GM10266 (cell line): ENCODE results near the gene CLSTN3.
A peak's percentile ranks its signal among the peaks of the same experiment; 100 is the strongest.
"Not testable (repeated sequence)": the region's sequence is repeated elsewhere in the genome, so short reads cannot be mapped to it uniquely, and the experiment has no call there.

Experiments used
- DNase-seq: peaks from one replicate; pipeline ENCODE4 v3.0.0; 2012; ENCODE audit errors: extremely low spot score
- TF ChIP-seq, protein P1 (sequence below): IDR thresholded peaks from 2 replicates; pipeline ENCODE4 v1.5.1; 2012; ENCODE audit warnings: mild to moderate bottlenecking, low read depth; ENCODE audit not compliant: control insufficient read depth, insufficient read depth; ENCODE audit errors: missing control alignments

The CLSTN3 gene

DNA sequence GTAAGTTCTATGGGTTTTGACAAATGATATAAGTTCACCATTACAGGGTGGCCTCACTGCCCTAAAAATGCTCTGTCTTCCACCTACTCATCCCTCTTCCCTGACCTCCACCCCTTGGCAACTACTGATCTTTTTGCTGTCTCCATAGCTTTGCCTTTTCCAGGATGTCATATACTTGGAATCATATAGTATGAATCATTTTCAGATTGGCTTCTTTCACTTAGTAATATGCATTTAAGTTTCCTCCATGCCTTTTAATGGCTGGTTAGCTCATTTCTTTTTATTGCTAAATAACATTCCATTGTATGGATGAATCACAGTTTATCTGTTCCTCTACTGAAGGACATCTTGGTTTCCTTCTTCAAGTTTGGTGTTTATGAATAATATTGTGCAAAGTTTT is 45.3 kb downstream of the CLSTN3 start:
- TF ChIP-seq, protein P1, sequence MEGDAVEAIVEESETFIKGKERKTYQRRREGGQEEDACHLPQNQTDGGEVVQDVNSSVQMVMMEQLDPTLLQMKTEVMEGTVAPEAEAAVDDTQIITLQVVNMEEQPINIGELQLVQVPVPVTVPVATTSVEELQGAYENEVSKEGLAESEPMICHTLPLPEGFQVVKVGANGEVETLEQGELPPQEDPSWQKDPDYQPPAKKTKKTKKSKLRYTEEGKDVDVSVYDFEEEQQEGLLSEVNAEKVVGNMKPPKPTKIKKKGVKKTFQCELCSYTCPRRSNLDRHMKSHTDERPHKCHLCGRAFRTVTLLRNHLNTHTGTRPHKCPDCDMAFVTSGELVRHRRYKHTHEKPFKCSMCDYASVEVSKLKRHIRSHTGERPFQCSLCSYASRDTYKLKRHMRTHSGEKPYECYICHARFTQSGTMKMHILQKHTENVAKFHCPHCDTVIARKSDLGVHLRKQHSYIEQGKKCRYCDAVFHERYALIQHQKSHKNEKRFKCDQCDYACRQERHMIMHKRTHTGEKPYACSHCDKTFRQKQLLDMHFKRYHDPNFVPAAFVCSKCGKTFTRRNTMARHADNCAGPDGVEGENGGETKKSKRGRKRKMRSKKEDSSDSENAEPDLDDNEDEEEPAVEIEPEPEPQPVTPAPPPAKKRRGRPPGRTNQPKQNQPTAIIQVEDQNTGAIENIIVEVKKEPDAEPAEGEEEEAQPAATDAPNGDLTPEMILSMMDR = no peak

DNA sequence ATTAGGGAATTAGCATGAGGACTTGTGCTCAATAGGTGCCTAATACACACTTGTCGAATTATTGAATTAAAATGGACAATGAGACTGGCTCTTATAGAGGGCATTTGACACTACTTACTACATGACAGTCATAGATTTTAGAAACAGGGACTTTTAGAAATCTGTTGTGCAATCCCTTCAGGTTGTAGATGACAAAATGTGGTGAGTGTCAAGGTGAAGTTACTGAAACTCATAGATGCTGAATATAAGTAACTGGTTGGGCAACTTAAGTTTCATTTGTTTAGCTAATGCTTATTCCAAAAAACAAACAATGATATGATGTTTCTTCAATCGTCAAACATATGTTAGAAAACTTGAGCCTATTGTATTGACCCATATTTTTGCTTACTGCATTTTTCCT is 46.4 kb downstream of the CLSTN3 start:
- TF ChIP-seq, protein P1 = no peak
- no peak for DNase-seq

More for the DNA sequence above, 45.3 kb downstream of the CLSTN3 start:
- no peak for DNase-seq

DNA sequence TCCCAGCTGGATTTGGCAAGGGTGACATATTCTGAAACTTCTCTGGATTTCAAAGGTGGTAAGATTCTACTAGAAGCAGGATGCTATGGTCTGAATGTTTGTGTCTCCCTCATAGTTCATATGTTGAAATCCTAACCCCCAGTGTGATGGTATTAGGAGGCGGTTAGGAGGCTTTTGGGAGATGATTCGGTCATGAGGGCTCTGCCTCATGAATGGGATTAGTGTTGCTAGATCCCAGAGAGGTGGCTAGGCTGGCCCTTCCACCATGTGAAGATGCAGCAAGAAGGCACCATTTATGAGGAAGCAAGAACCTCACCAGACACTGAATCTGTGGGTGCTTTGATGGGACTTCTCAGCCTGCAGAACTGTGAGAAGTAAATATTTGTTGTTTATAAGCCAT is 48.3 kb downstream of the CLSTN3 start:
- DNase-seq = no peak
- TF ChIP-seq, protein P1 = no peak

DNA sequence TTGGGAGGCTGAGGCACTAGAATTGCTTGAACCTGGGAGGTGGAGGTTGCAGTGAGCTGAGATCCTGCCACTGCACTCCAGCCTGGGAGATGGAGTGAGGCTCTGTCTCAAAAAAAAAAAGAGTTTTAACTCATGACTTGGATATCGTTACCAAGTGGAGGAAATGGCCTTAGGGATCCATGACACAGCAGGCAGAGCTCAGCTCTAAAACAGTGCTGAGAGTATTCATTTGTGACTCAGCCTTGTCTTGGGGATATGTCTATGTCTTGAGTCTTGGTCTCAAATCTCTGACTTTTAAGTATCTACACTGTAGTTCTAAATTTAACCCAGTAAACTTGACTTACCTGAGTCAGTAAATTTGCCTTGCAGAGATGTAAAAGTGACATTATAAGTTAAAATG is 50.5 kb downstream of the CLSTN3 start:
- TF ChIP-seq, protein P1 = no peak
- no peak for DNase-seq

DNA sequence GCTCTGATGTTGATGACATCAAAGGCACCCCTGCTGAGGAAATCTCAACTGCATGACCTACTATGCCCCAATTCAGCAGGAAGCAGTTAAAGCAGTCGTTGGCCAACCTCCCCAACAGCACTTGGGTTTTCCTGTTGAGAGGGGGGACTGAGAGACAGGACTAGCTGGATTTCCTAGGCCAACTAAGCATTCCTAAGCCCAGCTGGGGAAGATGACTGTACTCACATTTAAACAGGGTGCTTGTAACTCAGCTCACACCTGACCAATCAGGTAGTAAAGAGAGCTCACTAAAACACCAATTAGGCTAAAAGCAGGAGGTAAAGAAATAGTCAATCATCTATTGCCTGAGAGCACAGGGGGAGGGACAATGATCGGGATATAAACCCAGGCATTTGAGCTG is 55.9 kb downstream of the CLSTN3 start:
- not testable (repeated sequence) for DNase-seq

DNA sequence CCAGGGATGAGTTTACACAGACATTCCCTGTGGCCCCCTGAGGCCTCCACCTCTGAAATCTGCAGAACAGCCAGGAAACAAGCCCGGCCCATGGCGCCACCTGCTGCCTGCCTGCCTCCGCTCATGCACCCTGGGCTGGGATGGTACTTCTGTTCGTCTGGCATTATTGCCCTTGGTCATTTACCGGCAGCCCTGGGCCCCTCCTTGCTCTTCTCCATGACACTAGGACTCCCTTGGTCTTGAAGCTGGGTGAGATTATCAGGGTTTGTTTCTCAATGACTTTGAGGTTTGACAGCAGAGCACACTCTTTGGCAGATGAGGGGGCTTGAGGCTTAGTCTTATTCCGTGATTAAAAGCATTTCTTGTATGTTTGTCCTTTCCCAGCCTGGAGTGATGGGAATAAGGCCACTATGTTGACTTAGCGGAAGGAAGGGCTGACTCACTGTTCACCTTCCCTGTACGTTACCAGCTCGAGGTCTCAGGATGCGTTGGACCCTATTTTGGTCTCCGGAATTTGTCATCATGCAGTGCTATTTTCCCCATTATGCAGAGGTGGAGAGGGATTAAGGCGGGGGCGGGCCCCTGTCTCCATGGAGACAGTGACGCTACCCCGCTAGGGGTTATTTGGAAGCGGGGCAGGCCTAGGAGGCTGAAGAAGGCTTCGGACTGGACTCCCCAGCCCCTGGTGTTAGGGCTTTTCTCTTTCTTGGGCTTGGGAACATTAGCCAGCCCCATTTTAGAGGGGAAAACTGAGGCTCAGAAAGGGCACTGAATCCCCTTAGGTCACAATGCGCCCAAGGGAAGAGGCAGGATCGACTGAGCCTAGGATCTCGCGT is 58.6 kb downstream of the CLSTN3 start:
- TF ChIP-seq, protein P1 = peak; percentile 79
- peak; percentile 70 for DNase-seq

DNA sequence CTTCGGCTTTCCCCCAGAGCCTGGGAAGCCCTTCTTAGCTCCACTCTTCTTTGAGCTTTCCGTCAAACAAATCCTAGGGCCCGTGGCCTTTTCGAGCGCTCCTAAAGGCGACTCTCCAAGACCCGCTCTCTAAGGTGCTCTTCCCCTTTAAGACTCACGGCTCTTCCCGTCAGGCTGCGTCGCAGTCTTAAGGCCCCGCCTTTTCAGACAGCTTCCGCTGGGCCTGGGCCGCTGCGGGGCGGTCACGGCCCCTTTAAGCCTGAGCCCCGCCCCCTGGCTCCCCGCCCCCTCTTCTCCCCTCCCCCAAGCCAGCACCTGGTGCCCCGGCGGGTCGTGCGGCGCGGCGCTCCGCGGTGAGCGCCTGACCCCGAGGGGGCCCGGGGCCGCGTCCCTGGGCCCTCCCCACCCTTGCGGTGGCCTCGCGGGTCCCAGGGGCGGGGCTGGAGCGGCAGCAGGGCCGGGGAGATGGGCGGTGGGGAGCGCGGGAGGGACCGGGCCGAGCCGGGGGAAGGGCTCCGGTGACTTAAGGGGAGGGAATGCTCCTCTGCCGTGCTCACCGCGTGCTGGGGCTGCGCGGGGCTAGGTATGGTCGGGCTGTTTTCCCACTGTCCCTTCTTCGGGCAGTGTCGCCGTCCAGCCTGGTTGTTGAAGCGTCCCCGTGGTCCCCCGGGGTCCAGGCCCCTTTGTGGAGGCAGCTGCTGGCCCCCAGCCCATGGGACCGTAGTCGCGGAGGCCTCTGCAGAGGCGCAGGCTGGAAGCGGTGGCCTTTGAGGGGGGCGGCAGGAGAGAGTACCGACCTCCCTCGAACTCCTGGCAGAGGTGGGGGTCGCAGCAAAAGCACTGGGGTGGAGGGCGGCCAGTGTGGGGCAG is 59.5 kb downstream of the CLSTN3 start, which contains the start of gene PEX5:
PEX5 (plus strand) TSS at position 289 of the 870 bp plus-strand sequence. CDS start 692 bp downstream, outside the sequence.
- DNase-seq = peak; percentile 94
- TF ChIP-seq, protein P1 = no peak
